ENCODE data around the gene GPHN. TPM values are rescaled to one million over a fixed set of nuclear protein-coding genes. Genes with fewer than 3 reads are reported as not detected.

The GPHN gene
- total and polyA plus RNA-seq, 2 of the 8 experiments (the other 6 are each of a cell fraction or from before 2014, with no cell fraction given) = 6.0 to 16.0 TPM

DNA sequence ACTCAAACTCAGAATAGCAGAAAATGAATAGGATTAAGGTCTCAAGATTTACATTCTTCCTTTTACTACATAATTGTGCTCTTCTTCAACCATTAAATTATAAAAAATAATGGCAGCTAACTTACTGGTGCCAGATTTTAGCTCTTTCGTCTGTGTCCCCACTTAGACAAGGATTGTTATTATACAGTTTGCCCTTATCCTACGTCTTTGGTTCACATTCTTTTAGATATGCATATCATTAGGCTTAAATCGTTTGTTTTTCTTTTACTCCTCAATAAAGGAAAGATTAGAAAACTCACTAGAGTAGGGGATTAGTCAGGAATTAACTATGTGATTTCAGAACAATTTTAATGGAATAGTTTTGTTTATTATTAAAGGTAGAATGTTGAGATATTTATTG, 551.6 kb downstream of the GPHN start:
- no peaks in the 10 kb centered on the region for H3K23me2 ChIP-seq (ENCODE audit: low read depth, low read length)
- no peak overlapping the region for H3K23ac ChIP-seq (ENCODE audit: insufficient read length)
- H3K79me1 ChIP-seq (ENCODE audit: low read depth, low read length) = no peaks in the 10 kb centered on the region
- H3K4ac ChIP-seq (replicated peaks; ENCODE audit: insufficient read length, low read depth, low read length) = no peak overlapping the region
- no peak overlapping the region for H4K5ac ChIP-seq (ENCODE audit: insufficient read length, low read depth, low read length)
- H3K9me3 ChIP-seq (ENCODE audit: insufficient read depth in 2 of 2, low read depth in 1 of 2, low read length in 1 of 2) = peaks cover 0 to 11% of the 10 kb centered on the region in 2 experiments; a peak in 1 of 4 replicates
- no peak overlapping the region for H2BK20ac ChIP-seq (ENCODE audit: low read length)
- no peak overlapping the region for H3K14ac ChIP-seq (ENCODE audit: insufficient read length)
- no peak for DNase-seq (ENCODE audit: low read depth in 1 of 2, low spot score in 2 of 2)
- no peak overlapping the region for H2BK120ac ChIP-seq (replicated peaks; ENCODE audit: low read depth, low read length)
- no peak overlapping the region for H2BK15ac ChIP-seq (ENCODE audit: low read length)
- FAIRE-seq = no peak
- H3K4me2 ChIP-seq (ENCODE audit: insufficient read depth in 1 of 2, low read depth in 2 of 2, low read length in 2 of 2) = no peak overlapping the region
- no peak overlapping the region for H4K91ac ChIP-seq (replicated peaks; ENCODE audit: insufficient read length, low read length)
- H3K4me3 ChIP-seq (ENCODE audit: extremely low read depth in 1 of 4, insufficient read depth in 2 of 4, low read depth in 3 of 4, low read length in 4 of 4) = no peak overlapping the region
- no peak for TF ChIP-seq BRCA1 (IDR thresholded peaks at IDR 0.05; ENCODE audit: low read depth, low read length)
- TF ChIP-seq SIX5 (IDR thresholded peaks at IDR 0.05; ENCODE audit: low read depth, low read length) = no peak
- no peak for TF ChIP-seq JUND (IDR thresholded peaks at IDR 0.05; ENCODE audit: low read length)
- TF ChIP-seq CBX8 (IDR thresholded peaks at IDR 0.05; ENCODE audit: borderline replicate concordance, low read depth, low read length) = no peak
- TF ChIP-seq RFX5 (IDR thresholded peaks at IDR 0.05; ENCODE audit: borderline replicate concordance, low read depth, low read length) = no peak
- H4K8ac ChIP-seq (ENCODE audit: extremely low read depth, insufficient read depth, low read length) = no peak overlapping the region
- H3K36me3 ChIP-seq (ENCODE audit: control insufficient read depth in 2 of 4, insufficient read depth in 4 of 4, low read length in 3 of 4) = no peaks in the 10 kb centered on the region
- H4K20me1 ChIP-seq (replicated peaks in 1 of 2; ENCODE audit: control insufficient read depth in 1 of 2, insufficient read depth in 2 of 2, low read length in 2 of 2) = no peaks in the 10 kb centered on the region
- no peak overlapping the region for H3K9ac ChIP-seq (replicated peaks in 1 of 4; ENCODE audit: extremely low read depth in 1 of 4, low read depth in 3 of 4, low read length in 3 of 4)
- no peak overlapping the region for H2AK5ac ChIP-seq (ENCODE audit: low read depth, low read length)
- H2BK5ac ChIP-seq (ENCODE audit: low read depth, low read length) = no peak overlapping the region
- H3K27me3 ChIP-seq (replicated peaks in 1 of 4; ENCODE audit: control insufficient read depth in 3 of 4, extremely low read depth in 1 of 4, insufficient read depth in 3 of 4, low read length in 3 of 4) = no peaks in the 10 kb centered on the region
- H2AFZ ChIP-seq (ENCODE audit: low read length) = no peak overlapping the region
- no peak overlapping the region for H3K56ac ChIP-seq (replicated peaks; ENCODE audit: insufficient read length, low read depth, low read length)
- H2BK12ac ChIP-seq (ENCODE audit: low read depth, low read length) = no peak overlapping the region
- H3K79me2 ChIP-seq (ENCODE audit: control insufficient read depth in 1 of 2, insufficient read depth in 2 of 2, low read length in 2 of 2) = no peaks in the 10 kb centered on the region
- ChIA-PET CTCF (ENCODE audit: partially characterized antibody) (interaction anchor here (0.7 kb wide), 1 partner anchor 8 kb away, joined by 3 read pairs; no protein-coding TSS in a partner anchor), POLR2A (ENCODE audit: partially characterized antibody) (no interaction called here)
- 83% methylated on average over 3 of the region's 3 CpGs; no CpG with 5 or more reads in 1 of the 2 experiments for WGBS, 2 experiments (ENCODE audit: extremely low coverage in 1 of 2, insufficient coverage in 1 of 2, insufficient read length in 1 of 2, insufficient replicate concordance in 2 of 2, low coverage in 1 of 2, low lambda C conversion rate in 2 of 2, missing lambda C conversion rate in 1 of 2)
- no peaks in the 10 kb centered on the region for H3K4me1 ChIP-seq (replicated peaks in 1 of 4; ENCODE audit: control insufficient read depth in 3 of 4, insufficient read depth in 4 of 4, low read length in 3 of 4)
- no peak overlapping the region for H3K18ac ChIP-seq (ENCODE audit: extremely low read depth, low read length)
- H3K27ac ChIP-seq (ENCODE audit: low read depth, low read length) = no peak overlapping the region

Data from H1 (cell line).